NCI-H1694 (cell line): ENCODE measurements around the gene PEAR1.

ENCODE experiments used
- DNase-seq: peaks from one replicate; lab custom pipeline; 2025; lab: John Stamatoyannopoulos, UW

PEAR1 gene

DNA sequence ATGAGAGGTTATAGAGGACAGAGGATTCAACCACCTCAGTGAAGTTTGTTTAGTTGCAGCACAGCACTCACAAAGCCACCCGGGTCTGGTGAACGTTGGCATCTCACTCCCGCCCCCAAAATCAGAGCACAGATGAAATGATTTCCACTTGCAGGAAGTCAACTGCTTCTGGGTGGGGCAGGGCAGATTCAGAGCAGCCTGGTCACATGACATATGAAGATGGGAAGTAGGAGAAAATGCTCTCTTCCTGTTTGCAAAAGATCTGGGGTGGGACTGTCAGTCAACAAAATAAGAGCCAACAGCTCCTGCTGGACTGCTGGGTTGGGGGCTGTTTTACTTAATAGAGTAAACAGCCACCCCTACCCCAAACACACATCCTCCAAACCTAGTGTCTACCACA is 70.1 kb downstream of the PEAR1 start:
- no peak for DNase-seq

DNA sequence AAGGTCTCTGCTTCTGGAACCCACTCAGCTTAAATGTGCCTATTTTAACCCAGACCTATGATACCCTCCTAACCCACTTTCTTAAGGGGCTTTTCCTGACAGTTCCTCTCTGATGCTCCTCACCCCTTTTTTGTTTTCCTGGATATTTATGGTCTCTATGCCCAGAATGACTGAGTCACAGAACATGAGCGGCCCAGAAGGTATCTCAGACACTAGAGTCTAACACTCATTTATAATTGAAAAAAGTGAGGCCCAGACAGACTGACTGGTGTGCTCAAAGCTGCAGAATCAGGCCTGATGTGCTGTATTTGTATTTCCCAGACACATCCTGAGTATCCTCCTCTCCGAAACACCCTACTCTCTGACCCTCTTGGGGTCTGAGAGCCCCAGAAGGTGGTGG is 70.9 kb downstream of the PEAR1 start:
- no peak for DNase-seq
